ENCODE results near the gene MYL12B. TPM values are rescaled to one million over a fixed set of nuclear protein-coding genes. Genes with fewer than 3 reads are reported as not detected.
"Not testable (repeated sequence)": the region's sequence is repeated elsewhere in the genome, so short reads cannot be mapped to it uniquely, and the experiment has no call there.

The MYL12B gene
- total RNA-seq, 1 donor from 2014 or later = 535 TPM

DNA sequence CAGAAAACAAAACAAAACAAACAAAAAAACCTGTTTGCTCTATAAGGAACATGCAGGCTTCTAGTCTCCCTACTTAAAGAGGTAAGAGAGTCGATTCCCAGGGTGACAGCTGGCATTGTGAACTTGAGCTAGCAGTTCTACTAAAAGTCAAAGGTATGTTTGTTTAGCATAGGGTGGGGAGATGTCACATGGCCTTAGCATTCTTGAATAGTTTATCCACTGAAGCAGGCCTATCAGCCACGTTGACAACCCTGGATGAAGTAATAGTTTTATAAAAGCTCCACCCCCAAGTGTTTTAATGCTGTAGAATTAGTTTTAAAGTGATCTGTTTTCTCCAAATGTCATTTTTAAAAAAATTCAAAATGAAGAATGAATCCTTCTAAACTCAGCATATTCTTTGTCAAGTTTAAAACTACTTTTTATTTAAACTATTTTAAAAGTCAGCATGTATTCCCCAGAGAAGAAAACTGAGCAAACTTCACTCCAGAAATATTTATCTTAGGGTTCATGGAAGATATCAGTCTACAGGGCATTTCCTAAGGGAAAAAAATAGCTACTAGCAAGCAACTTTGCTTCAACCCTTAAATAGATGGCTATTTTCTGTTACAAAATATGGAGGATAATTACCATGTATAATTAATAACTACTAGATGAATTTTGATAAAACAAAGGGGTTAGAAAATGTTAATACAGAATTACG is 43.8 kb upstream of the MYL12B start:
- no peak for DNase-seq (ENCODE audit: low read depth)
- TF ChIP-seq, protein P1, sequence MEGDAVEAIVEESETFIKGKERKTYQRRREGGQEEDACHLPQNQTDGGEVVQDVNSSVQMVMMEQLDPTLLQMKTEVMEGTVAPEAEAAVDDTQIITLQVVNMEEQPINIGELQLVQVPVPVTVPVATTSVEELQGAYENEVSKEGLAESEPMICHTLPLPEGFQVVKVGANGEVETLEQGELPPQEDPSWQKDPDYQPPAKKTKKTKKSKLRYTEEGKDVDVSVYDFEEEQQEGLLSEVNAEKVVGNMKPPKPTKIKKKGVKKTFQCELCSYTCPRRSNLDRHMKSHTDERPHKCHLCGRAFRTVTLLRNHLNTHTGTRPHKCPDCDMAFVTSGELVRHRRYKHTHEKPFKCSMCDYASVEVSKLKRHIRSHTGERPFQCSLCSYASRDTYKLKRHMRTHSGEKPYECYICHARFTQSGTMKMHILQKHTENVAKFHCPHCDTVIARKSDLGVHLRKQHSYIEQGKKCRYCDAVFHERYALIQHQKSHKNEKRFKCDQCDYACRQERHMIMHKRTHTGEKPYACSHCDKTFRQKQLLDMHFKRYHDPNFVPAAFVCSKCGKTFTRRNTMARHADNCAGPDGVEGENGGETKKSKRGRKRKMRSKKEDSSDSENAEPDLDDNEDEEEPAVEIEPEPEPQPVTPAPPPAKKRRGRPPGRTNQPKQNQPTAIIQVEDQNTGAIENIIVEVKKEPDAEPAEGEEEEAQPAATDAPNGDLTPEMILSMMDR (IDR thresholded peaks at IDR 0.05; ENCODE audit: insufficient read depth, low read length, poor library complexity, severe bottlenecking) = no peak
- no peak overlapping the region for H3K4me3 ChIP-seq (ENCODE audit: low read depth, low read length)
- no peaks in the 10 kb centered on the region for H3K27me3 ChIP-seq (ENCODE audit: control insufficient read depth, insufficient read depth, low read length)
- no peaks in the 10 kb centered on the region for H3K36me3 ChIP-seq (ENCODE audit: control insufficient read depth, insufficient read depth, low read length)

DNA sequence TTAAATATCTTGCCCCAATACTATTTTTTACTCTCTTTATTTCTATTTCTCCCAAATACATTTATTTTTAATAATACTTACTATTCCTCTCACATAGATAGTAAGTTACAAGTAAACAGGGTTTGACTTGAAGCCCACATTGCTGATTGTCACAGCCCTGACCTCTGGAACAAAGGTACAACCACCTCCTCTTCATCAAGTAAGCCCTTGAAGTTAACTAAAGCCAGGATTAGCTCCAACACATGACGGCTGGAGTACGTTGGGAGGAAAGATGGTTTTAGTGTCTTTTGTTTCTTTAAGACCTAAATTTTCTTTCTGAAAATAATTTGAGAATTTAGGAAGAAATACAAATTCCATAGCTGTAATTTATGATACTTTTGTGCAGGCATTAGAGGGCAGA is 43.1 kb upstream of the MYL12B start:
- TF ChIP-seq, protein P1 (IDR thresholded peaks at IDR 0.05; ENCODE audit: insufficient read depth, low read length, poor library complexity, severe bottlenecking) = no peak
- H3K27me3 ChIP-seq (ENCODE audit: control insufficient read depth, insufficient read depth, low read length) = no peaks in the 10 kb centered on the region
- H3K4me3 ChIP-seq (ENCODE audit: low read depth, low read length) = no peak overlapping the region
- H3K36me3 ChIP-seq (ENCODE audit: control insufficient read depth, insufficient read depth, low read length) = no peaks in the 10 kb centered on the region
- no peak for DNase-seq (ENCODE audit: low read depth)

DNA sequence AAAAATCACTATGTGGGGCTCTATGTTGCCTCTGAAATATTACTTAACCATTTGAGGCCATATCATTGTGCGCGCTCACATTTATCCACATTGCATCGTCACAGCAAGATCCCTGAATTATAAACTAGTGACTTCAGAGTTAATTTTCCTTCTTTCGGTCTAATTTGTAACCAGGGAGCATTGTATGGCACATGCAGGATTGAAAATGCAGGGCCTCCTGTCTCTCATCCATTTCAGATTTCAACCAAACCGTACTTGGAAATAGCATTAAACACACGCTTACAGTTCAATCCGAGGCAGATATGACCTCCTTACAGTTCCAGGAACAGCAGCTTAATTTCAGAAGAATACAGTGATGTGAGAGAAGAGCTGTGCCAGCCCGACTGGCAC is 42.7 kb upstream of the MYL12B start:
- H3K4me3 ChIP-seq (ENCODE audit: low read depth, low read length) = no peak overlapping the region
- TF ChIP-seq, protein P1 (IDR thresholded peaks at IDR 0.05; ENCODE audit: insufficient read depth, low read length, poor library complexity, severe bottlenecking) = no peak
- DNase-seq (ENCODE audit: low read depth) = no peak
- no peaks in the 10 kb centered on the region for H3K36me3 ChIP-seq (ENCODE audit: control insufficient read depth, insufficient read depth, low read length)
- no peaks in the 10 kb centered on the region for H3K27me3 ChIP-seq (ENCODE audit: control insufficient read depth, insufficient read depth, low read length)

DNA sequence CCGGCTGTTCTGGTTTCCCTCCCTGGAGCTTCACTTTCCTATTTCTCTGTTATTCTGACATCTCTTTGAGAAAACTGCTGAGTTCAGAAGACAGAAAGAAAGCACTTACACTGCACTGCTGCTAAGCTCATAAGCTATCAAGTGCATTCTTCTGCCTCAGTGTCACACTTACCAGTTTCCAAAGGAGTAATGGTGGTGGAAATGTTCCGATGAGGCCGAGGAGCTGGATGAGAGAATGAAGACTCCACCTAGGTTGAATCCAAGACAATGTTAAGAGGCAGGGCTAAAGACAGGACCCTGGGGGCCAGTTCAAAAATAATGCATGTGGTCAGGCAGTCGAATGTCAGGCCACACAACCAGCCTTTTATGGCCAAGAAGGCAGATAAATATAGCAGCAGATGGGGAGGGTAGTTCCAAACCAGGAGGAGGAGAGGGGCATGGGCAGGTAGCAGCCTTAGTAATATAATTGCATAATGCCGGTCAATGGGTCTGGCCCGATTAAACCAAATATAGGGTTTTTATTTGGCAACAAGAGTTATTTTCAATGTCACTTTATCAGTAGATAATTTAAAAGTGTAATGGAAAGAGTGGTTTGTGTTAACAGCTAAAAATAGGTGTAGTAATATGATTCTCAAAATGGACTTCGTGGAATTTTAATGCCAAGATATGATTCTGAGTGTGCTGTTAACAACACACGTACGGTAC is 42.1 kb upstream of the MYL12B start, which contains the start of gene MYOM1:
Gene MYOM1, minus strand, starts transcription at position 338 of the 705 bp plus-strand sequence. CDS start 4,745 bp downstream, outside the sequence.
- Histone ChIP-seq H3K4me3 (ENCODE audit: low read depth, low read length) (no peak within 1 kb of the TSS), H3K36me3 (ENCODE audit: control insufficient read depth, insufficient read depth, low read length) (no peaks in the 10 kb centered on the region), H3K27me3 (ENCODE audit: control insufficient read depth, insufficient read depth, low read length) (no peaks in the 10 kb centered on the region)
- no peak for DNase-seq (ENCODE audit: low read depth)
- TF ChIP-seq, protein P1 (IDR thresholded peaks at IDR 0.05; ENCODE audit: insufficient read depth, low read length, poor library complexity, severe bottlenecking) = no peak

DNA sequence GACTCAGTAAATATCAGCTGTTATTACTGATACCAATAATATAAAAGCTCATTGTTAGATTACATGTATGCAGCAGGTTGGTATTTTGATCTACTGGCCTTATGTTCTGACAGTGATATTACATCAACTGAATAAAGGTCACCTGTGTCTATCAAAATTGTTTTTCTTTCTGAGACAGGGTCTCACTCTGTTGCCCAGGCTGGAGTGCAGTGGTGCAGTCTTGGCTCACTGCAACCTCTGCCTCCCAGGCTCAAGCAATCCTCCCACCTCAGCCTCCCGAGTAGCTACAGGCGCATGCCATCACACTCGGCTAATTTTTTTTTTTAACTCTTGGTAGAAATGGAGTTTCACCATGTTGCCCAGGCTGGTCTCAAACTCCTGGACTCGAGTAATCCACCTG is 41.1 kb upstream of the MYL12B start:
- DNase-seq (ENCODE audit: low read depth); H3K4me3 ChIP-seq (ENCODE audit: low read depth, low read length); H3K36me3 ChIP-seq (ENCODE audit: control insufficient read depth, insufficient read depth, low read length); H3K27me3 ChIP-seq (ENCODE audit: control insufficient read depth, insufficient read depth, low read length): not testable (repeated sequence)

DNA sequence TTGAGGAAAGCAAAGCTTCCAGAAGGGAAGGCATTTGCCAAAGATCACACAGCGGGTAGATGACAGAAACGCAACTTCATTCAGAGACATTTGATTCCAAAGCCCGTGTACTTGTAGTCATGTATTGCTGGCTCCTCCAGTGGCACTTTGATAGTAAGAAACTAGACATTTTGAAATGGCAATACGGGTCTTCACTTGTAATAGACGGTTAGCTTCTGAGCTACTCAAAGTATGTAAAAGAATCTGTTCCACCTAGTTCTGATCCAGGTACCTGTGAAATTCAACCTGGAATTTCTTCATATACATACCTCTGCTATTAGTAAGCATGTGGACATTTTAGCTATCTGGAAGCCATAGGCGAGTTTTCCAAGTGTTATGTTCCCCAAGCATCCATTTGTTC is 40.4 kb upstream of the MYL12B start:
- H3K4me3 ChIP-seq (ENCODE audit: low read depth, low read length) = no peak overlapping the region
- no peak for DNase-seq (ENCODE audit: low read depth)
- TF ChIP-seq, protein P1 (IDR thresholded peaks at IDR 0.05; ENCODE audit: insufficient read depth, low read length, poor library complexity, severe bottlenecking) = no peak

More for the DNA sequence above, 40.4 kb upstream of the MYL12B start:
- no peaks in the 10 kb centered on the region for H3K27me3 ChIP-seq (ENCODE audit: control insufficient read depth, insufficient read depth, low read length)
- H3K36me3 ChIP-seq (ENCODE audit: control insufficient read depth, insufficient read depth, low read length) = no peaks in the 10 kb centered on the region

All from kidney epithelial cell (primary cell).